H1 (cell line): ENCODE data around the gene PAX7. TPM values are rescaled to one million over a fixed set of nuclear protein-coding genes. Genes with fewer than 3 reads are reported as not detected.

ENCODE experiments used
- CTCF ChIA-PET: fragments of 300-600 bp; sonication (Branson Sonifier 250); formaldehyde crosslinking; loops from one replicate; lab custom pipeline; 2021; ENCODE audit not compliant: partially characterized antibody; lab: Charles Lee
- POLR2A ChIA-PET: fragments of 300-600 bp; sonication (Branson Sonifier 250); formaldehyde crosslinking; loops from one replicate; lab custom pipeline; 2021; ENCODE audit warnings: inconsistent platforms; ENCODE audit not compliant: partially characterized antibody; lab: Charles Lee
- DNase-seq, 2 experiments: peaks; one replicate each; pipeline versions ENCODE4 v3.0.0 to v3.0.0-alpha.2; 2010 to 2022; ENCODE audit warnings: low spot score in 2 of 2, low read depth in 1 of 2, mixed read lengths in 1 of 2
- FAIRE-seq: peaks from 2 replicates; lab custom pipeline; 2011; peaks lifted over from hg19 to GRCh38; lab: Jason Lieb, UNC
- H2AFZ ChIP-seq: 2 replicates; pipeline ENCODE4 v1.8.1; 2012; ENCODE audit warnings: low read length, inconsistent platforms
- H2AK5ac ChIP-seq: 2 replicates; pipeline ENCODE4 v1.6.1; 2013; ENCODE audit warnings: low read depth, low read length
- H2BK120ac ChIP-seq: replicated peaks from 2 replicates; pipeline ENCODE3; 2013; ENCODE audit warnings: low read depth, low read length, inconsistent platforms
- H2BK12ac ChIP-seq: 2 replicates; pipeline ENCODE4 v1.6.1; 2013; ENCODE audit warnings: low read depth, low read length
- H2BK15ac ChIP-seq: 2 replicates; pipeline ENCODE4 v1.6.1; 2013; ENCODE audit warnings: low read length
- H2BK20ac ChIP-seq: 2 replicates; pipeline ENCODE4 v1.6.1; 2013; ENCODE audit warnings: low read length
- H2BK5ac ChIP-seq: 2 replicates; pipeline ENCODE4 v1.6.1; 2013; ENCODE audit warnings: low read depth, low read length
- H3K14ac ChIP-seq: 2 replicates; pipeline ENCODE4 v1.6.1; 2013; ENCODE audit warnings: inconsistent platforms; ENCODE audit not compliant: insufficient read length
- H3K18ac ChIP-seq: 2 replicates; pipeline ENCODE4 v1.6.1; 2013; ENCODE audit warnings: low read length; ENCODE audit errors: extremely low read depth
- H3K23ac ChIP-seq: 2 replicates; pipeline ENCODE4 v1.6.1; 2013; ENCODE audit warnings: inconsistent platforms; ENCODE audit not compliant: insufficient read length
- H3K23me2 ChIP-seq: 2 replicates; pipeline ENCODE4 v1.6.1; 2013; ENCODE audit warnings: low read depth, low read length
- H3K27ac ChIP-seq: 2 replicates; pipeline ENCODE4 v1.6.1; 2011; ENCODE audit warnings: low read depth, low read length, inconsistent platforms
- H3K27me3 ChIP-seq, 4 experiments: replicated peaks in 1 of 4; 1 replicate in 1 of 4; 2 replicates in 3 of 4; pipeline versions ENCODE4 v1.6.1 to v1.8.1; 2011 to 2013; ENCODE audit warnings: low read length in 3 of 4, mild to moderate bottlenecking in 3 of 4, inconsistent platforms in 2 of 4, mixed read lengths in 2 of 4, moderate library complexity in 1 of 4; ENCODE audit not compliant: control insufficient read depth in 3 of 4, insufficient read depth in 3 of 4; ENCODE audit errors: extremely low read depth in 1 of 4
- H3K36me3 ChIP-seq, 4 experiments: 2 replicates each; pipeline versions ENCODE4 v1.6.1 to v1.8.1; 2011 to 2013; ENCODE audit warnings: mild to moderate bottlenecking in 4 of 4, low read length in 3 of 4, moderate library complexity in 2 of 4, control low read depth in 1 of 4, inconsistent platforms in 1 of 4; ENCODE audit not compliant: insufficient read depth in 4 of 4, control insufficient read depth in 2 of 4
- H3K4ac ChIP-seq: replicated peaks from 2 replicates; pipeline ENCODE3; 2013; ENCODE audit warnings: low read length, low read depth, mixed read lengths, inconsistent platforms; ENCODE audit not compliant: insufficient read length
- H3K4me1 ChIP-seq, 4 experiments: replicated peaks in 1 of 4; 1 replicate in 1 of 4; 2 replicates in 3 of 4; pipeline versions ENCODE4 v1.6.1 to v1.8.1; 2011 to 2013; ENCODE audit warnings: low read length in 3 of 4, inconsistent platforms in 2 of 4, mixed read lengths in 1 of 4; ENCODE audit not compliant: insufficient read depth in 4 of 4, control insufficient read depth in 3 of 4
- H3K4me2 ChIP-seq, 2 experiments: 2 replicates each; pipeline versions ENCODE4 v1.6.1 to v1.8.1; 2011 to 2013; ENCODE audit warnings: low read depth in 2 of 2, low read length in 2 of 2, control low read depth in 1 of 2, inconsistent platforms in 1 of 2, mild to moderate bottlenecking in 1 of 2; ENCODE audit not compliant: insufficient read depth in 1 of 2
- H3K4me3 ChIP-seq, 4 experiments: fragments of 200-600, 300-600 bp in 1 of 4; sonication (generic), shearing (Covaris generic), sonication (Bioruptor Twin) in 1 of 4; 2 replicates each; pipeline versions ENCODE4 v1.5.1 to v1.8.1; 2011 to 2016; ENCODE audit warnings: low read length in 4 of 4, low read depth in 3 of 4, control low read depth in 2 of 4, inconsistent platforms in 2 of 4, mild to moderate bottlenecking in 2 of 4, mixed read lengths in 1 of 4, moderate library complexity in 1 of 4; ENCODE audit not compliant: insufficient read depth in 2 of 4; ENCODE audit errors: extremely low read depth in 1 of 4
- H3K56ac ChIP-seq: replicated peaks from 2 replicates; pipeline ENCODE3; 2013; ENCODE audit warnings: low read depth, mild to moderate bottlenecking, mixed read lengths, low read length, inconsistent platforms; ENCODE audit not compliant: insufficient read length
- H3K79me1 ChIP-seq: 2 replicates; pipeline ENCODE4 v1.6.1; 2013; ENCODE audit warnings: low read depth, low read length, control low read depth
- H3K79me2 ChIP-seq, 2 experiments: 2 replicates each; pipeline versions ENCODE4 v1.6.1 to v1.8.1; 2012 to 2013; ENCODE audit warnings: low read length in 2 of 2, mild to moderate bottlenecking in 2 of 2, inconsistent platforms in 1 of 2; ENCODE audit not compliant: insufficient read depth in 2 of 2, control insufficient read depth in 1 of 2
- H3K9ac ChIP-seq, 4 experiments: replicated peaks in 1 of 4; 1 replicate in 1 of 4; 2 replicates in 3 of 4; pipeline versions ENCODE4 v1.6.1 to v1.8.1; 2011 to 2013; ENCODE audit warnings: low read depth in 3 of 4, low read length in 3 of 4, control low read depth in 2 of 4, mild to moderate bottlenecking in 2 of 4, moderate library complexity in 2 of 4, inconsistent platforms in 1 of 4; ENCODE audit errors: extremely low read depth in 1 of 4
- H3K9me3 ChIP-seq, 2 experiments: 2 replicates each; pipeline versions ENCODE4 v1.6.1 to v1.8.1; 2012 to 2013; ENCODE audit warnings: mild to moderate bottlenecking in 2 of 2, moderate library complexity in 2 of 2, control low read depth in 1 of 2, inconsistent platforms in 1 of 2, low read depth in 1 of 2, low read length in 1 of 2, mixed read lengths in 1 of 2; ENCODE audit not compliant: insufficient read depth in 2 of 2
- H4K20me1 ChIP-seq, 2 experiments: replicated peaks in 1 of 2; 2 replicates each; pipeline versions ENCODE3 to v1.8.1; 2011 to 2013; ENCODE audit warnings: inconsistent platforms in 2 of 2, low read length in 2 of 2, mild to moderate bottlenecking in 1 of 2; ENCODE audit not compliant: insufficient read depth in 2 of 2, control insufficient read depth in 1 of 2
- H4K5ac ChIP-seq: 2 replicates; pipeline ENCODE4 v1.6.1; 2013; ENCODE audit warnings: low read length, low read depth, mixed read lengths, inconsistent platforms; ENCODE audit not compliant: insufficient read length
- H4K8ac ChIP-seq: 2 replicates; pipeline ENCODE4 v1.8.0; 2013; ENCODE audit warnings: mild to moderate bottlenecking, moderate library complexity, low read length, inconsistent platforms; ENCODE audit not compliant: insufficient read depth; ENCODE audit errors: extremely low read depth
- H4K91ac ChIP-seq: replicated peaks from 2 replicates; pipeline ENCODE3; 2013; ENCODE audit warnings: low read length, mixed read lengths, inconsistent platforms; ENCODE audit not compliant: insufficient read length
- BRCA1 ChIP-seq: IDR thresholded peaks from 2 replicates; pipeline ENCODE4 v1.6.1; 2012; ENCODE audit warnings: low read depth, low read length, improper control_type of control experiment
- HDAC6 ChIP-seq: IDR thresholded peaks from one replicate; pipeline ENCODE4 v1.7.1; 2012; ENCODE audit warnings: low read depth, mild to moderate bottlenecking, inconsistent platforms, low read length, moderate library complexity
- RNF2 ChIP-seq: fragments of 200-900, 300-1000 bp; sonication (generic); IDR thresholded peaks from 2 replicates; pipeline ENCODE4 v1.7.1; 2016; ENCODE audit warnings: borderline replicate concordance, low read depth, mild to moderate bottlenecking, antibody characterized with exemption, low read length; ENCODE audit not compliant: poor library complexity, severe bottlenecking; ENCODE audit errors: missing control alignments
- SAP30 ChIP-seq: fragments of 300-600 bp; sonication (generic); IDR thresholded peaks from 2 replicates; pipeline ENCODE4 v1.7.1; 2012; ENCODE audit warnings: low read length, moderate library complexity, mild to moderate bottlenecking, inconsistent platforms; ENCODE audit not compliant: insufficient read depth, insufficient replicate concordance
- SIRT6 ChIP-seq: IDR thresholded peaks from one replicate; pipeline ENCODE4 v1.7.1; 2012; ENCODE audit warnings: low read length, inconsistent platforms
- SUZ12 ChIP-seq: fragments of 200-600 bp; sonication (generic); IDR thresholded peaks from 2 replicates; pipeline ENCODE4 v1.6.1; 2012; ENCODE audit warnings: mild to moderate bottlenecking, inconsistent platforms, low read length, moderate library complexity, mixed read lengths
- ZNF274 ChIP-seq: IDR thresholded peaks from 2 replicates; pipeline ENCODE4 v1.7.0; 2012; ENCODE audit warnings: low read length, borderline replicate concordance; ENCODE audit errors: extremely low read depth
- WGBS, 2 experiments: shearing (Covaris generic) in 1 of 2; methylation state at CpG; one replicate each; pipeline versions ENCODE4 v1.1.6 to v1.1.7; 2013 to 2015; ENCODE audit warnings: low lambda C conversion rate in 2 of 2, mixed read lengths in 2 of 2, inconsistent platforms in 1 of 2, low coverage in 1 of 2, missing lambda C conversion rate in 1 of 2; ENCODE audit not compliant: insufficient replicate concordance in 2 of 2, insufficient coverage in 1 of 2, insufficient read length in 1 of 2; ENCODE audit errors: extremely low coverage in 1 of 2, missing lambda C conversion rate in 1 of 2; 5-methylcytosine and 5-hydroxymethylcytosine counted together
- polyA plus RNA-seq, 7 experiments: library from polyadenylated mRNA; depleted of rRNA in 3 of 7; stranded (reverse) in 5 of 7; unstranded in 2 of 7; fragments of >200 nt in 5 of 7; fragments of 200-250 nt in 2 of 7; gene quantifications; 1 replicate in 5 of 7; 2 replicates in 1 of 7; 4 replicates in 1 of 7; pipeline versions ENCODE4 v1.2.1 to v1.2.3, GENCODE V29; 2011 to 2013; ENCODE audit warnings: missing spikeins in 2 of 7, mixed read lengths in 2 of 7
- total RNA-seq: library from RNA; stranded (reverse); fragmentation: NEBNext Ultra II Directional; extraction: Animal tissue kit (Norgen Biotek cat#: 25700); gene quantifications from 2 replicates; pipeline ENCODE4 v1.2.1, GENCODE V29; 2021

The PAX7 gene
- total and polyA plus RNA-seq, 2 of the 8 experiments (the other 6 are each of a cell fraction or from before 2014, with no cell fraction given): not detected

DNA sequence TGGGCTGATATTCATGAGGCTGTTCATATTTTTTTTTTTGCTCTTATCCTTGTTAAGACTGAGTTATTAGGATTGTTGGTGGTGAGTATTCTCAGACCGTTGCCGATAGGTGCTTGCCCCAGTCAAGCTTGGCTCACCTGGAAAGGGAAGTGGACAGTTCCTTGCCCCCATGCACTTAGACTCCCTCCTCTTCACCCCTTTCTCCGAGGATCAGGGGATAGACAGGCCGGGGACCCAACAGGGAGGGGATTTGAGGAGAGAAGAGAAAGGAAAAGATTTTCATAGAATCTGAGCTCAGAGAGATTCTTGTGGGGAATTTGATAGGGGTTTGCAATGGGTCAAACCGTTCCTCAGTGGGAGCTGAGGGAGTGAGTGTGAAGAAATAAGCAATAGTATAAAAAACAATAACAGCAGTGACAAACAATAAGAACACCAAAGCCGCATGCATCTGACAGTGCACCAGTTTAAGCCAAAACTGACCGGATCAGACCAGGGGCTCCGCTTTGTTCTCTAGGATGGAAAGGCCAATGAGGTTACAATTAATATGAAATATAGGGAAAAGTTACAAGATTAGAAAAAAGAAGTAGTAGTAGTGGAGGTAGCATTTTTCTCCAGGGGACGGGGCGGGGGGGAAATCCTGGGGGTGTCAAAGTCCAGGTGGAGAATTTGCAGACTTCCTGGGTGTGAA is 8.9 kb downstream of the PAX7 start:
- Histone ChIP-seq H2AFZ (no peak overlapping the region), H2BK120ac (no peak overlapping the region), H2BK20ac (no peak overlapping the region), H3K18ac (0 out of 2 replicates have a peak overlapping the region, but pooled peaks have one; percentile 51), H3K27ac (no peak overlapping the region), H3K4ac (no peak overlapping the region), H4K5ac (no peak overlapping the region), H3K56ac (no peak overlapping the region), H3K23ac (no peak overlapping the region), H2AK5ac (no peak overlapping the region), H2BK12ac (peak overlapping the region; percentile 71; the same call in 1 of the 2 replicates), H3K4me3 (peak overlapping the region in 1 of 4 experiments; percentile 56; a peak in 2 of 8 replicates), H4K8ac (no peak overlapping the region), H3K4me1 (peaks cover 12 to 65% (median 24%) of the 10 kb centered on the region in 4 experiments), H3K14ac (no peak overlapping the region), H4K91ac (no peak overlapping the region), H3K9ac (no peak overlapping the region), H3K79me1 (no peaks in the 10 kb centered on the region), H3K23me2 (peaks cover 7% of the 10 kb centered on the region; the same call in 1 of the 2 replicates), H2BK15ac (no peak overlapping the region), H4K20me1 (peaks cover 18 to 21% of the 10 kb centered on the region in 2 experiments), H3K4me2 (peak overlapping the region; percentile 72 to 82), H3K79me2 (no peaks in the 10 kb centered on the region), H3K27me3 (peaks cover 73 to 97% (median 91%) of the 10 kb centered on the region in 4 experiments), H2BK5ac (no peak overlapping the region)
- FAIRE-seq (no peak), DNase-seq (peak in 1 of 2 experiments; percentile 57)
- ChIA-PET POLR2A (interaction anchor here (0.8 to 2.5 kb wide), 5 partner anchors 8 to 40 kb away, joined by 3 to 12 read pairs (median 3); partner anchors contain the start of gene PAX7), CTCF (interaction anchor here (0.6 to 3.5 kb wide), 13 partner anchors 10 to 70 kb away, joined by 3 to 19 read pairs (median 4); no protein-coding TSS in a partner anchor)
- peak; percentile 10; the same call in 1 of the 2 replicates for TF ChIP-seq SUZ12
- no peak for TF ChIP-seq SAP30
- no peak for TF ChIP-seq SIRT6
- no peak for TF ChIP-seq ZNF274
- peak; percentile 62 for TF ChIP-seq RNF2
- TF ChIP-seq BRCA1: no peak
- no peak for TF ChIP-seq HDAC6
- TF ChIP-seq, all 59 proteins: peak for 2
- Histone ChIP-seq H3K36me3 (no peaks in the 10 kb centered on the region; a peak in 1 of 8 replicates), H3K9me3 (no peaks in the 10 kb centered on the region)
- 4% methylated on average over 9 of the region's 10 CpGs; no CpG with 5 or more reads in 1 of the 2 experiments for whole genome bisulfite sequencing, 2 experiments
